Stimulated activated CD4-positive, alpha-beta T cell treated with anti-CD3 and anti-CD28 coated beads, Interleukin-2, amount 100 ng/mL, for 4 hours (primary cell): ENCODE results near the gene CSGALNACT2.
A peak's percentile ranks its signal among the peaks of the same experiment; 100 is the strongest.
"Not testable (repeated sequence)": the region's sequence is repeated elsewhere in the genome, so short reads cannot be mapped to it uniquely, and the experiment has no call there.

Source experiments
- DNase-seq: peaks from one replicate; pipeline ENCODE4 v3.0.0-alpha.2; 2020; ENCODE audit warnings: low read depth

The CSGALNACT2 gene

DNA sequence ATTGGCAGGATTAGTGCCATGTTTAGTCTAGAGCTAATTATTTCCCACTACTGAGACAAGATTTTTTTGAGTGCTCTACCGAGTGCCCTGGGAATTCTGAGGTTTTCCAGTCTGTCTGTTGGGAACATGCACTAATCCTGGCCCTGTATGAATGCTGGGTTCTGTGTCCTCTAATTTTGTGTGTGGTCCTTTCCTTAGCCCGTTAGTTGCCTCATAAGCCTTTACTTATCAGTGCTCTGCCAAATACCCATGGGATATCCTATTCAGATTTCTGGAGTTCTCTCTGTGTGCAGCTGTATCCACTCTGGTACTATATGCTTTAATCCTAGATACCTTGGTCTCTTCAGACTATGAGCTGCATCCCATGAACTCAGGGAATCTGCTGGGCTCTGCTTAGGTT lies 13.1 kb downstream of the CSGALNACT2 start:
- no peak for DNase-seq

DNA sequence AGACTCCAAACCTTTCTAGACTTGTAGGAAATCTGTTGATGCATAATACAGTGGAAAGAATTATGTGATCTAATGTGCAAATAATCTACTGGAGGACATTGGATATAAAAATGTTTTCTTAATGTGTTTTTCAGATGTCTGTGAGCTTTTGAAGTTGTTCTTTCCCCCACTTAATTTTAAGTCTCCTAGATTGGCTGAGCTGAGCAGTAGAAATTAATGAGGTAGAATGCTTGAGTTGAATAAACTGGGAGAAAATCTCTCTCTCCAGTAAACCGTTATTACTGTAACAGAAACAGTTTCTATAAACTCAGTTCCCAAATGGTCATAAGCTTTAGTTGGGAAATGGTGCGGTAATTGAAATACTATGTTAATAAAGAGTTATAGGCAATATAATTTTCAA lies 15.7 kb downstream of the CSGALNACT2 start:
- no peak for DNase-seq

DNA sequence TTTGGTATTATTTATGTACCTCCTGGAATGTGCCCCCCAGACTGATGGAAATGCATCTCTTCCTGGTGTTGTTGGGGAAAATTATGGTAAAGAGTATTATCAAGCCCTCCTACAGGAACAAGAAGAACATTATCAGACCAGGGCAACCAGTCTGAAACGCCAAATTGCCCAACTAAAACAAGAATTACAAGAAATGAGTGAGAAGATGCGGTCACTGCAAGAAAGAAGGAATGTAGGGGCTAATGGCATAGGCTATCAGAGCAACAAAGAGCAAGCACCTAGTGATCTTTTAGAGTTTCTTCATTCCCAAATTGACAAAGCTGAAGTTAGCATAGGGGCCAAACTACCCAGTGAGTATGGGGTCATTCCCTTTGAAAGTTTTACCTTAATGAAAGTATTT lies 17.0 kb downstream of the CSGALNACT2 start:
- no peak for DNase-seq

DNA sequence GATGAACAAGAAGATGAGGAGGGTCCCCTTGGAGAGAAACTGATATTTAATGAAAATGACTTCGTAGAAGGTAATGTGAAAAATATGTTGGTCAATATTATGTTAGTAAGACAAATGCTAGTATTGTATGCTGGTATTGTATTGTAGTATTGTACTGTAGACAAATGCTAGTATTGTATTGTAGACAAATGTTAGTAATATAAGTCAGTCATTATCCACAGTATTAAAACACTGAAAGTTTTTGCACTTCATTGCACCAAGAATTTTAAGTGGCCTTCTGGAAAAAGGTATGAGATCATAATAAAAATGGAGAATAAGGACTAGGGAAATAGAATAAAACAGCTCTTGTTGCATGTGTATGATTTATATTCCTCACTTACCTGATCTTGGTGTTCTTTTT lies 17.5 kb downstream of the CSGALNACT2 start:
- no peak for DNase-seq

DNA sequence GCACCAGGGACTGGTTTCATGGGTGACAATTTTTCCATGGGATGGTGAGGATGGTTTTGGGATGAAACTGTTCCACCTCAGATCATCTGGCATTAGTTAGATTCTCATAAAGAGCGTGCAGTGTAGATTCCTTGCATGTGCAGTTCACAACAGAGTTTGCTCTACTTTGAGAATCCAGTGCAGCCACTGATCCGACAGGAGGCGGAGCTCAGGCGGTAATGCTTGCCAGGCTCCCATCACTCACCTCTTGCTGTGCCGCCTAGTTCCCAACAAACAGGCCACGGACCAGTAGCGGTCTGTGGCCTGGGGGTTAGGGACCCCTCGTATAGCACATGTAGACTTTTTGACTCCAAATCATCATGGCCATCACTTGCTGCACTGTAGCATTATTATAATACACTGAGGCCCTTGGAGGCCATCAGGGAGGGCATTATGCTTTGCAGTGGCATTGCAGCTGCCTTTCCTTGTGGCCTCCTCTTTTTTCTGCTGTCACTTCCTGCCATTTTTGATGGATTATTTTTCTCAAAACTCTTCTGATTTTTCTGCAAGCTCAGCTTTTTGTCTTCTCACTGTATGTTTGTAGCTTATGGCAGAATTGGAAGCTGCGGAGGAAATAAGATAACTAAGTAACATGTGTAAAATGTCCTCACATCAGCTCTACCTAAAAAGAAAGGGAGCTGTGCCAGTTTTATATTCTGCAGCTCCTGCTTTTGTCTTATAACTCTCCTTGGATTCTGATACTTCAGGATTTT lies 18.5 kb downstream of the CSGALNACT2 start:
- DNase-seq: no peak

DNA sequence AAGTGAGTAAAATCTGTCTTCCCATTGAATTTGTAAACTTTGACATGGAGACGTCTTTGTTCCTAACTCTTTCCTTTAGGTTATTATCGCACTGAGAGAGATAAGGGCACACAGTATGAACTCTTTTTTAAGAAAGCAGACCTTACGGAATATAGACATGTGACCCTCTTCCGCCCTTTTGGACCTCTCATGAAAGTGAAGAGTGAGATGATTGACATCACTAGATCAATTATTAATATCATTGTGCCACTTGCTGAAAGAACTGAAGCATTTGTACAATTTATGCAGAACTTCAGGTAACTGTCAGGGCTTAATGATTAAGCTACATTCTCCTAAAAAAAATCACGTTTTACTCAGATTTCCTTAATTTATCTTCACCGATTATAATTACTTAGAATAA lies 20.4 kb downstream of the CSGALNACT2 start:
- no peak for DNase-seq

DNA sequence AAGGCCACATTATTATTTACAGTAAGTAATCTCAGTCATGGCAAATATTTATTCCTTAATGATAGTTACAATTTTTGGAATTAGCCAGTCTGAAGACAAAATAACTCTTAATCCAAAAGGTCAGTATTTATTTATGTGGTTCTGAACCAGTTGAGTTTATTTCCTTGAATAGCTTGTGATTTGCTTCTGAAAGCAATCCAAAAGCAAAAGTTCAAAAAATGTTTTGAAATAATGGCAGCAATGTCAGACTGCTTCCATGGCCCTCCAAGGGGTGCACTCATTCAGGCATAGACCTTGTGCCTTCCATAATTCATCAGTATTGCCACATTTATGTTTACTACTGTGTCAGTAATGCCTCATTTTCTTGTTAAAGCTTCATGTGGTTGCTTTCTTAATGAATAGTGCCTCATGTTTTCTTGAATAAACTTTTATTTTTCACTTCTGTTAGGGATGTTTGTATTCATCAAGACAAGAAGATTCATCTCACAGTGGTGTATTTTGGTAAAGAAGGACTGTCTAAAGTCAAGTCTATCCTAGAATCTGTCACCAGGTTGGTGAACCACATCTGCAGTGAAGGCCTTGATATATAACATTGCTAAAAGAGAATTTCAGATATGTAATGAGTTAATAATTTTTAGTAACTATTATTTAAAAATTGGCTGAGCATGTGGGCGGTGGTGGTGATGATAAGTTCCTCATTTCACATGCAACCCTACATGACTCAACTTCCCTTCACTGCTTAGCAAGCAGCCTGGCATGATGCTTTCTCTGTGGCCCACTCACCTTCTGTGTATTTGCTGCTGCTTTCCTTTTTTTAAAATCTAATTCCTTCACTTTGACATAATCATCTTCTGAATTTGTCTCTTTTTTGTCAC lies 22.0 kb downstream of the CSGALNACT2 start:
- DNase-seq: peak; percentile 13

DNA sequence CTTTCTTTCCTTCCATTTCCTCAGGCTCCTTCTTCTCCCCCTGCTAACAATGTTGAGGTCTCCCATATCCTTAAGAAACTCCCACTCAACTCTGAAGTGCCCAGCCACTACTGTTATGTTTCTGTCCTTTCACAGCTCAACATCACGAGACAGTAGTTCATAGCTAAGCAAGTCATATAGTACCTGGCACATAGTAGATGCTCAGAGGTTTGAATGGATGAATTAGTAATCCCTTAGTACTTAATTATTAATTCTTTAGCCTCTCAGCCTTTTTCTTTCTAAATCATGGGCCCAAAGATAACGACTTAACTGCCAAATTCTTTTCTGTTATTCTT lies 22.6 kb downstream of the CSGALNACT2 start:
- DNase-seq: no peak

DNA sequence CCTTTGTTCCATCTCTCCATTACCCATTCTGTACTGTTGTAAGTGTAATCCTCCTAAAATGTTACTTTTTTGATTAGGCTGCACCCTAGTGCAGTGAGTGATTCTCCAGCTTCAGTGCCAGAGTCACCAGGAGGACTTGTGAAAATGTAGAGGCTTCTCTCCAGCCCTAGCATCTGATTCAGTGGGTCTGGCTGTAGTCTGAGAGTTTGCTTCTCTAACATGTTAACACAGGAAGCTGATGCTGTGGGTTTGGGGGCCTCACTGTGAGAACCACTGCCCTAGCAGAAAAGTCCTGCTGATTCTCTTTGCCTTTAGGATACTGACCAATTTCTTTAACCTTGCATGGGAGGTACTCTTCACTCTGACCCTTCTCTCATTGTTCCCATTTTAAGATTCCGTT lies 24.4 kb downstream of the CSGALNACT2 start:
- DNase-seq: no peak

DNA sequence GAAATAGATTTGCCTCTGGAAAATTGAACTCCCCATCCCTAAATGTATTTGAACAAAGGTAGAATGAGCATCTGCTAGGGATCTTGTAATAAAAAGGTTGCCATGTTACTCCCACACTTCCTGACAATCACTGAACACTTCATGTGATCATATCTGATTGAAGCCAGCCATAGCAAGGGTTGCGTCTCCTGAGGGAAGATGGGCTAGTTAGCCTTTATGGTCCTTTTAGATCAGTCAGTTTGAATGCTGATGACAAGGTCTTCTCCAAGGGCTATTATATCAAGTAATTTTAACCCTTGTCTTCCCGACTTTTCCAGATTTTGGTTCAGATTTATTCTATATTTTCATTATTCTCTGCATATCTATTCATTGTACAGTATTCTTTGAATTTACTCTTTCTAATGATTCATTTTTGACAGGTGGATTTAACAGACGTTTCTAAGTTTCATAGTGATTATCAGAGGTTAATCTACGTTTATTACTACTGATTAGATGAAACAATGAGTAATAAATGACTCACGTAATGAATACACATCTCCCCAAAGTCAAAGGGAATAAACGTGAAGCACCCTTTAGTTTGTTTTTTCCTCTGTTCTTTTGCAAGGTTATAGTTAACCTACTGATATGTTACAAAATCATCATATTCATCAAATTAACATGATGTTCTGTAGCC lies 28.1 kb downstream of the CSGALNACT2 start:
- no peak for DNase-seq

DNA sequence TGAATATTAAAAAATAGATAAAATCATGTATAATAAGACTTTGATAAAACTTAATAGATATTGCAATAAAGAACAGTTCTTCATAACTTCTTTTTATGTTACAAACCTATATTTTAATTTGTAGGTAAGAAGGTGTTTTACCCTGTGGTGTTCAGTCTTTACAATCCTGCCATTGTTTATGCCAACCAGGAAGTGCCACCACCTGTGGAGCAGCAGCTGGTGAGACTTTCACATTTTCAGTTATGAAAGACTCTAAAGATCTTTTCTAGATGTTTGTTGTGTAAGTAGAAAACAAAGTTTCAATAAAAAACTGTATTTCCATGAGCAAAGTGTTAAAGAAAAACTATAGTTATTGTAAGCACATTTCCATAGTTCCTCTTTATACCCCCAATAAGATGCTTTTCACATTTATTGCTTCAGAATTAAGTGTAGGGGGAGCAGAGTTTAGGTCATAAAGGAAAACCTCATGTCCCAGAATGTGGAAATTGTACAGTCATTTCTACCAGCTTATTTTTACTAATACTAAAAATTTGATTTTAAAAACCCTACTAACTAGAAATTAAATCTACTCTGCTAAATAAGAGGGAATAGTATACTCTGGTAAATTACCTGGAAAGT lies 28.7 kb downstream of the CSGALNACT2 start:
- no peak for DNase-seq

DNA sequence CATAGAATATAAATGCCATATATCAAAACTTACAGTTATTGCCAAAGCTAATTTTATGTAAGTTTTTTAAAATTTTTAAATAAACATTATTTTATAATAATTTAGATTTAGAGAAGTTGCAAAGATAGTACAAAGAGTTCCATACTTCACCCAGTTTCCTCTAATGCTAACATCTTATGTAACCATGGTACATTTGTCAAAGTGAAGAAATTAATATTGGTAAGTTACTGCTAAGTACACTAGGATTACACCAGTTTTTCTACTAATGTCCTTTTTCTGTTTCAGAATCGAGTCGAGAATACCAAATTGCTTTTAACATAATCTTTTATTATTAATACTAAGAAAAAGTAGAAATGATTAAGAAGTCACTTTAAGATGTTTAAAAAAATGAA lies 29.2 kb downstream of the CSGALNACT2 start:
- DNase-seq: no peak

DNA sequence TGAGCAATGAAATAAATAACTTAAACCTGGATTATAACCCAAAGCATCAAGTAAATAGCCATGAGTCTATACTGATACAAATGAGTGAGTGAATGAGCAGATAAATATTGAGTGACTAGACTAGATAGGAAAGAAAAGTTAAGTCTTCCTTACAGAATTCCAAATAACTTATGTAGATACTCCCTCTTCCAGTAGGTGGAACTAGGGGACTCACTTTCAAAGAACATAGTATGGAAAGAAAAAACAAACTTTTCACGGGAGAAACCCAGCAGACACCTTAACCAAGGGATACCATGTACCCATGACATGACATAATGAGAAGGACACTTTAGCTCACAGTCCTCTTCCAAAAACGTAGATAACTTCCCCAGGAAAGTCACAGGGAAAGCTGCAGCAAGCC lies 32.2 kb downstream of the CSGALNACT2 start:
- DNase-seq: no peak

DNA sequence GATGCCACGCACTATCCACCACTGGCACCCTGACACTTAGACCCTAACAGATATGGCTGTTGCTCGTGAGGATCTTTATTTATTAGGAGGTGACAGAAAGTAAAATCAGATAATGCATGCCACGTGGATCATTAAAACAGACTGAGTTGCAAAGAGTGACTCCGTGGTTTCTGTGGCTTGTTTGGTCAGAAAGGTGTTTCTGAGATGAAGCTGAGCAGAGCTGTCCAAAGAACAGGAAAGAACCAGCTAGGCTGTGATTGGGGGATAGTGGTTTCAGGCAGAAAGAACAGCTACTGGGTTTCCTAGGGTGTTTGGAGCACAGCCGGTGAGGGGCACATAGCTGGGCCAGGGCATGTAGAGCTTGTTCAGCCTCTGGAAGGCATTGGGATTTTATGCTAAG lies 34.4 kb downstream of the CSGALNACT2 start:
- no peak for DNase-seq

DNA sequence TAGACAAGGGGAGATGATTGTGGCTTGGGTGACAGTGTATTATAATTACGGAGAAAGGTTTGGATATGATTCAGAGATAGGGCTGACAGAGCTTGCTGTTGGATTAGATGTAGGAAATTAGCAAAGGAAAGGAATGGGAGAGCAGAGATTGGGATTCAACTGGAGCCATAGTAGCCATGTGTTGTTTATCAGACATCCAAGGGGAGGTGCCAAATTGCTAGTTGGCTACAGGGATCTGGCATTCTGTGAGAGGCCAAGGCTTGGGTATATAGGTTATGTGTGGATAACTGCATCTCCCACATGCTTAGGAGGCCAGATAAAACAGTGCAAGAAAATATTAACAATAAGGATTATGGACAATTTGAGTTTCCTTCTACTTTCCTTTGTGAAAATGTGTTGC lies 34.9 kb downstream of the CSGALNACT2 start:
- DNase-seq: no peak

DNA sequence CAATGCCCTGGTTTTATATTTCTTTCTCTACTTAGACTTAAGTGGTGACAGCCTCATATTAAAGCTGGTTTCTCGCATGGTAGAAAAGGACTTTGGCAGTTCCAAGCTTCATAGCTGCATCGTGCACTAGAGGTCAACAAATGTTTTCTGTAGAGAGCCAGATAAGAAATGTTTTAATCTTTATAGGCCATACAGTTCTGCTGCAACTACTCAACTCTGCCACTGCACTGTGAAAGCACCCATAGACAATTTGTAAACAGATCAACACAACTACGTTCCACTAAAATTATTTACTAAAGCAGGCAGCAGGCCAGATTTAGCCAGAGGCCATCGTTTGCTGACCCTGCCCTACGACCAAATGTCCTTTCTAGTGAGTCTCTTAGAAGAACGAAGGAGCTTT lies 36.7 kb downstream of the CSGALNACT2 start:
- no peak for DNase-seq

DNA sequence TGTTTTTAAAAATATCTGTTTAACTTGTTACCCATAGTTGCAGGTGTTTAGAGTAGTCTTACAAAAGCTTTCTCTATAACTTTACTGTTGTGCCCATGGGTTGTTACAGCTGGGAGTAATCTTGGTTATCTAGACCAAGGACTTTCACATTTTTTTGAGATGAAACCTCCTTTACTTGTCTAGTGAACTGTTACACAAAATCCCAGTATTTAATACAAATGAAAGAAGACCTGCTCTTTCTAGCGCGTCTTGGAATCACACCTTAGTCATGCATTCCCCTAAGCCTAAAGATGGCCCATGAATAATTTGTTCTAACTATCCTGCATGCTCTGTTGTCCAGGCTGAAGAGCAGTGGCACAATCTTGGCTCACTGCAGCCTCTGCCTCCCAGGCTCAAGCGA lies 38.0 kb downstream of the CSGALNACT2 start:
- no peak for DNase-seq

DNA sequence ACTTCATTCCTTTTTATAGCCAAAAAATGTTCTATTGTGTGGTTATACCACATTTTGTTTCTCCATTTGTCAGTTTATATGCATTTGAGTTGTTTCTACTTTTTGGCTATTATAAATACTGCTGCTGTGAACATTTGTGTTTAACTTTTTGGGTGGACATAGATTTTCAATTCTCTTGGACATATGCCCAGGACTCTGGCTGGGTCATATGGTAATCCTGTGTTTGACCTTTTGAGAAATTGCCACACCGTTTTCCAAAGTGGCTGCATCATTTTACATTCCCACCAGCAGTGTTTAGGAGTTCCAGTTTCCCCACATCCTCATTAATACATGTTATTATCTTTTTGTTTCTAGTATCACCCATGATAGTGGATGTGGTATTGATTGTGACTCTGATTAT lies 39.4 kb downstream of the CSGALNACT2 start:
- no peak for DNase-seq

DNA sequence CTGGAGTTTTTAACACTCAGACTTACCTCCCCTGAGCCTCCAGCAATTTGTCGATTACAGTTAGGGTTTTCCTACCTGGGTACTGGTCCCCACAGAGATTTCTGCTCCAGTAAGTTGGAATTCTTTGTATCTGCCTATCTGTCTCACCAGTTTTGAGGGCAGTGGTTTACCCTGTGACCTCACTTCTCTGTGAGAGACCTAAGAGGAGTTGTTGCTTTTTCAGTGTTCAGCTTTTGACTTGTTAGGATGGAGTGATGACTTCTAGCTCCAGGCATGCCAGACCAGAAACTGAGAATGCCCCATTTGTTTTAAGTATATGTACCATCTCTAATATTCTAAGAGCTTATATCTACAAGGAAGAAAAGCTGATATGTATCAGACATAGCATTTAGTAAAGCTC lies 42.9 kb downstream of the CSGALNACT2 start:
- DNase-seq: no peak

DNA sequence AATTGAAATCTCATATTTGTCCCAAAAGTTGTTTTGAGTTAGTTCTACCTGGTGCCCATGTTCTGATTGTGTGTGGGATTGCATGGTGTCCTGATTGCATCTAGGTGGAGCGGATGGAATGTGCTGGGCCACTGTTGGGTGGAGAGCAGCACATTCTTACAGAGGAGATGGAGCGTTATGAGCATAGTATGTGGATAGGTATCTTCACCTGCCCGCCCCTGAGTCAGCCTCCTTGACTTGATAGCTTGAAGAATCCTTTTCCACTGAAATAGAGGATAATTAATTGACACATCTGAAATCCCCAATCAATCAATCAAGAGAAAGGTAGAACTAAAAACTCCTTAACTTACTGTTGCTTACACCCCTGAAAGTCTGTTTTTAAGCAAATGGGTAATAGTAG lies 45.5 kb downstream of the CSGALNACT2 start:
- not testable (repeated sequence) for DNase-seq

DNA sequence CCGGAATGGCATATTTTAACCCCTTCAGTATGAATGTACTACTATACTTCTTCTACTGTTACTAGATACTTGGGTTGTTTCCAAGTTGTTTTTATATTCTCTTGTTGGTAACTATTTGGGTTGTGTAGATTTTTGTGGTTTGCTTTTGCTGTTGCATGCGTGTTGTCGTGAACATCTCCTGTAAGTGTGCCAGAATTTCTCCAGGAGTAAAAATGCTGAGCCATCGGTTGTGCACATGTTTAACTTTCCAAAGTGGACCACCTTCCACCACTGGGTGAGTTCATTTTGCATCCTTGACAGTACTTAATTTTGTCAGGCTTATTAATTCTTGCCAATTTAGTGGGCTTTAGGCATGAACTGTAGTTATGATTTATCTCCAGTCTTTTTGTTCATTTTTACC lies 47.9 kb downstream of the CSGALNACT2 start:
- DNase-seq: no peak

DNA sequence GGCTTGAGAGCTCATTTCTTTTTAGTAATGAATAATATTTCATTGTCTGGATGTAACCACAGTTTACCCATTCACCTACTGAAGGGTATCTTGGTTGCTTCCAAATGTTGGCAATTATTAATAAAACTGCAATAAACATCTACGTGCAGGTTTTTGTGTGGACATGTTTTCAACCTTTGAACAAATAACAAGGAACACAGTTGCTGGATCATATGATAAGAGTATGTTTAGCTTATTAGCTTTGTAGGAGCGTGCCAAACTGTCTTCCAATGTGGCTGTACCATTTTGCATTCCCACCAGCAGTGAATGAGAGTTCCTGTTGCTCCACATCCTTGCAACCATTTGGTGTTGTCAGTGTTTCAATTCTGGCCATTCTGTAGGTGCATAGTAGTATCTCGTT lies 49.0 kb downstream of the CSGALNACT2 start:
- no peak for DNase-seq

DNA sequence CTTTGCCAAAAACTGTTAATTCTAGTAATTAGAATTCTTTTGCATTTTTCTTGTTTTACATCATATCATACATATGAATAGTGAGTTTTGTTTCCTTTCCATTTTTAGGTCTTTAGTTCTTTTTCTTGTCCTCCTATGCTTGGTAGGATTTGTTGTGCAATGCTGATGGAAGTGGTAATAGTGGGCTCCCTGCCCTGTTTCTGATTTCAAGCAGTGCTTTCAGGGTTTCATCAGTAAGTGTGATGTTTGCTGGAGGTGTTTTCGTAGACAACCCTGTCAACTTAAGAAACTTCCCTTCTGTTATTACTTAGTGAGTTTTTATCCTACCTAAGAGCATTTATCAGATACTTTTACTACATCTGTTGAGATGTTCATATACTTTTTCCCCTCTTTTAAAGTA lies 50.5 kb downstream of the CSGALNACT2 start:
- no peak for DNase-seq
